K562 (cell line): Measurements from ENCODE around the gene MTMR6. TPM values are rescaled to one million over a fixed set of nuclear protein-coding genes. Genes with fewer than 3 reads are reported as not detected.

Experiments used
- CHD1 ChIP-seq: fragments of 200-600 bp; sonication (generic); IDR thresholded peaks from one replicate; pipeline ENCODE4 v1.6.1; 2012; ENCODE audit warnings: mild to moderate bottlenecking, moderate library complexity, low read length, inconsistent platforms
- CREM ChIP-seq: IDR thresholded peaks from 2 replicates; pipeline ENCODE4 v1.6.1; 2014; ENCODE audit warnings: antibody characterized with exemption, low read depth
- FIP1L1 ChIP-seq: fragments of 200-400 bp; formaldehyde crosslinking; IDR thresholded peaks from 2 replicates; pipeline ENCODE4 v1.6.1; 2018; ENCODE audit warnings: mild to moderate bottlenecking, low read depth, low read length; ENCODE audit not compliant: poor library complexity, severe bottlenecking
- GTF2E2 ChIP-seq: fragments of 200-800 bp; sonication (Bioruptor generic); IDR thresholded peaks from 2 replicates; pipeline ENCODE4 v1.6.1; 2016; ENCODE audit warnings: missing genetic modification characterization, missing compliant biosample characterization
- MCM2 ChIP-seq: fragments of 450-650 bp; IDR thresholded peaks from 2 replicates; pipeline ENCODE4 v1.6.1; 2017; ENCODE audit warnings: low read depth, mild to moderate bottlenecking
- MECOM ChIP-seq: fragments of 250-450 bp; sonication (Bioruptor Pico); IDR thresholded peaks from 2 replicates; pipeline ENCODE4 v1.8.0; 2022; ENCODE audit warnings: inconsistent platforms
- PHB2 ChIP-seq: fragments of 450-650 bp; IDR thresholded peaks from 2 replicates; pipeline ENCODE4 v1.6.1; 2017; ENCODE audit warnings: low read depth
- ZKSCAN1 ChIP-seq: fragments of 150-350 bp; IDR thresholded peaks from 2 replicates; pipeline ENCODE4 v1.6.1; 2016; ENCODE audit warnings: low read depth, low read length
- ZKSCAN3 ChIP-seq: fragments of 250-450 bp; sonication (Bioruptor Pico); IDR thresholded peaks from 2 replicates; pipeline ENCODE4 v1.4.0; 2020
- ZNF408 ChIP-seq: fragments of 250-450 bp; sonication (Bioruptor Pico); IDR thresholded peaks from 2 replicates; pipeline ENCODE4 v1.4.0; 2020; ENCODE audit warnings: low read depth, mild to moderate bottlenecking, moderate library complexity
- ZNF77 ChIP-seq: fragments of 250-450 bp; sonication (Bioruptor Pico); IDR thresholded peaks from 2 replicates; pipeline ENCODE4 v1.5.0; 2020
- ZSCAN32 ChIP-seq: fragments of 450-650 bp; formaldehyde crosslinking; IDR thresholded peaks from 2 replicates; pipeline ENCODE4 v1.4.0; 2020; ENCODE audit warnings: mild to moderate bottlenecking, moderate library complexity
- polyA plus RNA-seq, 8 experiments: library from polyadenylated mRNA; depleted of rRNA in 4 of 8; stranded (reverse) in 5 of 8; unstranded in 3 of 8; fragments of >200 nt; fragmentation: Nextera tagmentation in 2 of 8; fragmentation: Illumina TruSeq in 1 of 8; extraction: Ambion mirVana in 2 of 8; extraction: Trizol in 1 of 8; gene quantifications; 2 replicates each; pipeline versions ENCODE4 v1.2.1 to v1.2.3, GENCODE V29; 2011 to 2014; ENCODE audit warnings: inconsistent platforms in 1 of 8, missing spikeins in 1 of 8
- total RNA-seq, 7 experiments: library from RNA; depleted of rRNA in 6 of 7; stranded (reverse); fragments of >200 nt in 6 of 7; fragmentation: Illumina TruSeq in 2 of 7; extraction: Trizol in 2 of 7; gene quantifications; 2 replicates each; pipeline versions ENCODE4 v1.2.1 to v1.2.3, GENCODE V29; 2011 to 2021; ENCODE audit warnings: low replicate concordance in 1 of 7
- TF ChIP-seq, protein P1 (sequence below): fragments of 200-600 bp; sonication (generic); IDR thresholded peaks from one replicate; pipeline ENCODE4 v1.6.1; 2012; ENCODE audit warnings: mild to moderate bottlenecking, low read depth, low read length, inconsistent platforms
- TF ChIP-seq, protein P2 (sequence below): fragments of 250-450 bp; sonication (Bioruptor Pico); IDR thresholded peaks from 2 replicates; pipeline ENCODE4 v1.5.0; 2021

MTMR6 gene
- total and polyA plus RNA-seq, 9 of the 15 experiments (the other 6 are each of a cell fraction or from before 2014, with no cell fraction given), result 3.9 to 10.8 (median 7.7) TPM

DNA sequence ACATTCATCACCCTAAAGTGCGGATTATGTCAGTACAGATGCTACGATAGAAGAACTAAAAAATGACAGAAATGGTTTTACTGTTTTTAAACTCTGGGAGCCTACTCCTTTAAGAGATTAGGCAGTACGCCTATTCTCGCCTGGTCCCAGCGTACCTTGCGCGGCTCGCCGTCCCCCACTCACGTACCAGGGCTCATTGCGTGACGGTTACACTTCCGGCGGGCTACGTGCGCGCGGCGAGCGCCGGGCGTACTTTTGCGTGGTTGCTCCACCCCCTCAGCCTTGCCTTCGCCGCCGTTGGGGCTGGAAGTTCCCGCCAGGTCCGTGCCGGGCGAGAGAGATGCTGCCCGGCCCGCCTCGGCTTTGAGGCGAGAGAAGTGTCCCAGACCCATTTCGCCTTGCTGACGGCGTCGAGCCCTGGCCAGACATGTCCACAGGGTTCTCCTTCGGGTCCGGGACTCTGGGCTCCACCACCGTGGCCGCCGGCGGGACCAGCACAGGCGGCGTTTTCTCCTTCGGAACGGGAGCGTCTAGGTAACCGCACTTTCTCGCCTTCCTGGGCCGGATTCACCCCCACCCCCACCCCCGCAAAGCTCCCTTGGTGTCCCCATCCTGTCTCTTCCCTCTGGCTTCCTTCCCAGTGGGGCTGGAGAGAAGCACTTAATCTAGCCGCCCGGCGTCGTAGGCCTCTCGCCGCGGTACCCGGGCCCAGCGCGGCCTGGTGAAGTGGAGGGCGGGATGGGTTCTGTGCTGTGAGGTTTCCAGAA, 14.2 kb upstream of the MTMR6 start, which contains the start of gene NUP58 (continued):
- TF ChIP-seq, protein P1, sequence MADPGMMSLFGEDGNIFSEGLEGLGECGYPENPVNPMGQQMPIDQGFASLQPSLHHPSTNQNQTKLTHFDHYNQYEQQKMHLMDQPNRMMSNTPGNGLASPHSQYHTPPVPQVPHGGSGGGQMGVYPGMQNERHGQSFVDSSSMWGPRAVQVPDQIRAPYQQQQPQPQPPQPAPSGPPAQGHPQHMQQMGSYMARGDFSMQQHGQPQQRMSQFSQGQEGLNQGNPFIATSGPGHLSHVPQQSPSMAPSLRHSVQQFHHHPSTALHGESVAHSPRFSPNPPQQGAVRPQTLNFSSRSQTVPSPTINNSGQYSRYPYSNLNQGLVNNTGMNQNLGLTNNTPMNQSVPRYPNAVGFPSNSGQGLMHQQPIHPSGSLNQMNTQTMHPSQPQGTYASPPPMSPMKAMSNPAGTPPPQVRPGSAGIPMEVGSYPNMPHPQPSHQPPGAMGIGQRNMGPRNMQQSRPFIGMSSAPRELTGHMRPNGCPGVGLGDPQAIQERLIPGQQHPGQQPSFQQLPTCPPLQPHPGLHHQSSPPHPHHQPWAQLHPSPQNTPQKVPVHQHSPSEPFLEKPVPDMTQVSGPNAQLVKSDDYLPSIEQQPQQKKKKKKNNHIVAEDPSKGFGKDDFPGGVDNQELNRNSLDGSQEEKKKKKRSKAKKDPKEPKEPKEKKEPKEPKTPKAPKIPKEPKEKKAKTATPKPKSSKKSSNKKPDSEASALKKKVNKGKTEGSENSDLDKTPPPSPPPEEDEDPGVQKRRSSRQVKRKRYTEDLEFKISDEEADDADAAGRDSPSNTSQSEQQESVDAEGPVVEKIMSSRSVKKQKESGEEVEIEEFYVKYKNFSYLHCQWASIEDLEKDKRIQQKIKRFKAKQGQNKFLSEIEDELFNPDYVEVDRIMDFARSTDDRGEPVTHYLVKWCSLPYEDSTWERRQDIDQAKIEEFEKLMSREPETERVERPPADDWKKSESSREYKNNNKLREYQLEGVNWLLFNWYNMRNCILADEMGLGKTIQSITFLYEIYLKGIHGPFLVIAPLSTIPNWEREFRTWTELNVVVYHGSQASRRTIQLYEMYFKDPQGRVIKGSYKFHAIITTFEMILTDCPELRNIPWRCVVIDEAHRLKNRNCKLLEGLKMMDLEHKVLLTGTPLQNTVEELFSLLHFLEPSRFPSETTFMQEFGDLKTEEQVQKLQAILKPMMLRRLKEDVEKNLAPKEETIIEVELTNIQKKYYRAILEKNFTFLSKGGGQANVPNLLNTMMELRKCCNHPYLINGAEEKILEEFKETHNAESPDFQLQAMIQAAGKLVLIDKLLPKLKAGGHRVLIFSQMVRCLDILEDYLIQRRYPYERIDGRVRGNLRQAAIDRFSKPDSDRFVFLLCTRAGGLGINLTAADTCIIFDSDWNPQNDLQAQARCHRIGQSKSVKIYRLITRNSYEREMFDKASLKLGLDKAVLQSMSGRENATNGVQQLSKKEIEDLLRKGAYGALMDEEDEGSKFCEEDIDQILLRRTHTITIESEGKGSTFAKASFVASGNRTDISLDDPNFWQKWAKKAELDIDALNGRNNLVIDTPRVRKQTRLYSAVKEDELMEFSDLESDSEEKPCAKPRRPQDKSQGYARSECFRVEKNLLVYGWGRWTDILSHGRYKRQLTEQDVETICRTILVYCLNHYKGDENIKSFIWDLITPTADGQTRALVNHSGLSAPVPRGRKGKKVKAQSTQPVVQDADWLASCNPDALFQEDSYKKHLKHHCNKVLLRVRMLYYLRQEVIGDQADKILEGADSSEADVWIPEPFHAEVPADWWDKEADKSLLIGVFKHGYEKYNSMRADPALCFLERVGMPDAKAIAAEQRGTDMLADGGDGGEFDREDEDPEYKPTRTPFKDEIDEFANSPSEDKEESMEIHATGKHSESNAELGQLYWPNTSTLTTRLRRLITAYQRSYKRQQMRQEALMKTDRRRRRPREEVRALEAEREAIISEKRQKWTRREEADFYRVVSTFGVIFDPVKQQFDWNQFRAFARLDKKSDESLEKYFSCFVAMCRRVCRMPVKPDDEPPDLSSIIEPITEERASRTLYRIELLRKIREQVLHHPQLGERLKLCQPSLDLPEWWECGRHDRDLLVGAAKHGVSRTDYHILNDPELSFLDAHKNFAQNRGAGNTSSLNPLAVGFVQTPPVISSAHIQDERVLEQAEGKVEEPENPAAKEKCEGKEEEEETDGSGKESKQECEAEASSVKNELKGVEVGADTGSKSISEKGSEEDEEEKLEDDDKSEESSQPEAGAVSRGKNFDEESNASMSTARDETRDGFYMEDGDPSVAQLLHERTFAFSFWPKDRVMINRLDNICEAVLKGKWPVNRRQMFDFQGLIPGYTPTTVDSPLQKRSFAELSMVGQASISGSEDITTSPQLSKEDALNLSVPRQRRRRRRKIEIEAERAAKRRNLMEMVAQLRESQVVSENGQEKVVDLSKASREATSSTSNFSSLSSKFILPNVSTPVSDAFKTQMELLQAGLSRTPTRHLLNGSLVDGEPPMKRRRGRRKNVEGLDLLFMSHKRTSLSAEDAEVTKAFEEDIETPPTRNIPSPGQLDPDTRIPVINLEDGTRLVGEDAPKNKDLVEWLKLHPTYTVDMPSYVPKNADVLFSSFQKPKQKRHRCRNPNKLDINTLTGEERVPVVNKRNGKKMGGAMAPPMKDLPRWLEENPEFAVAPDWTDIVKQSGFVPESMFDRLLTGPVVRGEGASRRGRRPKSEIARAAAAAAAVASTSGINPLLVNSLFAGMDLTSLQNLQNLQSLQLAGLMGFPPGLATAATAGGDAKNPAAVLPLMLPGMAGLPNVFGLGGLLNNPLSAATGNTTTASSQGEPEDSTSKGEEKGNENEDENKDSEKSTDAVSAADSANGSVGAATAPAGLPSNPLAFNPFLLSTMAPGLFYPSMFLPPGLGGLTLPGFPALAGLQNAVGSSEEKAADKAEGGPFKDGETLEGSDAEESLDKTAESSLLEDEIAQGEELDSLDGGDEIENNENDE, result no peak
- TF ChIP-seq CREM, result peak; percentile 90
- no peak for TF ChIP-seq MCM2
- TF ChIP-seq ZSCAN32, result no peak
- TF ChIP-seq MECOM (CRISPR knock-in tag), result no peak
- TF ChIP-seq GTF2E2 (tag), result no peak
- TF ChIP-seq ZKSCAN3 (CRISPR knock-in tag), result no peak
- TF ChIP-seq, protein P2, sequence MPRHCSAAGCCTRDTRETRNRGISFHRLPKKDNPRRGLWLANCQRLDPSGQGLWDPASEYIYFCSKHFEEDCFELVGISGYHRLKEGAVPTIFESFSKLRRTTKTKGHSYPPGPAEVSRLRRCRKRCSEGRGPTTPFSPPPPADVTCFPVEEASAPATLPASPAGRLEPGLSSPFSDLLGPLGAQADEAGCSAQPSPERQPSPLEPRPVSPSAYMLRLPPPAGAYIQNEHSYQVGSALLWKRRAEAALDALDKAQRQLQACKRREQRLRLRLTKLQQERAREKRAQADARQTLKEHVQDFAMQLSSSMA (CRISPR knock-in tag), result no peak
- TF ChIP-seq PHB2, result no peak
- TF ChIP-seq ZKSCAN1, result no peak
- TF ChIP-seq FIP1L1, result no peak
- no peak for TF ChIP-seq ZNF77 (CRISPR knock-in tag)
- no peak for TF ChIP-seq CHD1
- TF ChIP-seq ZNF408 (CRISPR knock-in tag), result no peak
